ENCODE results near the gene ZNF70.

The ZNF70 gene

DNA sequence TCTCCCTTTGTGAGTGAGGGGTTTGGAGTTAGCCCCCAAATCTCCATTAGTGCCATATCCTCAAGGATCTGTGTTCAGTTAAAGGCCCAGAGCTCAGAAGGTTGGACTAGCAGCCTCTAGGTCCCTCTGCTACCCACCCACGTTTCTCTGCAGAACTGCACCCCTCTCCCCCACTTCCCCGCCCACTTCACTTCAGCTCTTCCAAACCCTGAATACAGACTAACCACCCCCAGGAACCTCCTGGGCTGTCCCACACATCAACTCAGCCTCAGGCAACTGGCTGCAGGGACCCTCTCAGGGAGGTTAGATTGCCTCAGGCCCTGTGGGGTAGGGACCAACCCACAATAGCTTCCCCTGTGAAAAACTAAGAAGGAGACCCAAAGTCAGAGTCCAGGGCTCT lies 2.5 kb upstream of the ZNF70 start:
- WGBS (ENCODE audit: insufficient coverage), result 71% methylated on average over 1 of the region's 2 CpGs
- Histone ChIP-seq H3K36me3 (ENCODE audit: control insufficient read depth in 4 of 4, insufficient read depth in 4 of 4, low read length in 3 of 4) (no peaks in the 10 kb centered on the region), H3K4me3 (ENCODE audit: control insufficient read depth in 1 of 7, extremely low read depth in 1 of 7, insufficient read depth in 4 of 7, low read depth in 2 of 7, low read length in 6 of 7) (no peak overlapping the region), H3K27me3 (replicated peaks in 2 of 5; ENCODE audit: control insufficient read depth in 4 of 5, insufficient read depth in 5 of 5, low read length in 4 of 5) (no peaks in the 10 kb centered on the region), H3K4me1 (ENCODE audit: control extremely low read depth in 1 of 4, control insufficient read depth in 4 of 4, insufficient read depth in 4 of 4, low read length in 3 of 4) (peaks cover 2 to 53% (median 41%) of the 10 kb centered on the region in 4 experiments), H3K27ac (ENCODE audit: insufficient read depth in 1 of 2, low read depth in 1 of 2, low read length in 2 of 2, poor library complexity in 1 of 2, severe bottlenecking in 2 of 2) (no peak overlapping the region), H3K9me3 (ENCODE audit: control extremely low read depth in 1 of 5, control insufficient read depth in 4 of 5, insufficient read depth in 2 of 5, low read depth in 1 of 5, low read length in 4 of 5) (no peaks in the 10 kb centered on the region)
- POLR2A ChIA-PET, result no interaction called here
- DNase-seq, result peak in 2 of 3 donors; percentile 29 to 37
- CTCF ChIA-PET, result interaction anchor here (1.2 to 7.2 kb wide), 2 partner anchors 9 to 15 kb away, joined by 6 to 36 read pairs; partner anchors contain the start of genes C22orf15 and CHCHD10

DNA sequence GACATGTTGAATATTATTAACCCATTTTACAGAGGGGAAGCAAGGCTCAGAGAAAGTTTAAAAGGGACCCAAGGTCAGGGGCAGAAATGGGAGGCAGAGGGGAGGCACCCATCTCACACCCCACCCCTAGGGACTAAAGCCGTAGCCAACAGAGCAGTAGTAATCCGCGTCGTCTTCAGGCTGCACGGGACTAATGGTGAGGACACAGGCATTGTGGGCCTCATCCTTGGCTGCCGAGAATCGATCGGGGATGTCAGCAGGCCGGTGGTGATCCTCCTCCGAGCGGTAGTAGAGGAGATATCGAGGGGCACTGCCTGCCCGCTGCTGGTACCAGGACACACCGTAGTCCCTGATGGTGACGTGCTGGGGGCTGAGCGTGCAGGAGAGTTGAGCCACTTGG lies 1.8 kb upstream of the ZNF70 start:
- no peaks in the 10 kb centered on the region for H3K27me3 ChIP-seq (replicated peaks in 2 of 5; ENCODE audit: control insufficient read depth in 4 of 5, insufficient read depth in 5 of 5, low read length in 4 of 5)
- H3K36me3 ChIP-seq (ENCODE audit: control insufficient read depth in 4 of 4, insufficient read depth in 4 of 4, low read length in 3 of 4), result no peaks in the 10 kb centered on the region
- POLR2A ChIA-PET, result no interaction called here
- no peak for DNase-seq
- peaks cover 2 to 57% (median 44%) of the 10 kb centered on the region in 4 experiments for H3K4me1 ChIP-seq (ENCODE audit: control extremely low read depth in 1 of 4, control insufficient read depth in 4 of 4, insufficient read depth in 4 of 4, low read length in 3 of 4)
- CTCF ChIA-PET, result interaction anchor here (1.2 to 7.2 kb wide), 3 partner anchors 10 to 16 kb away, joined by 3 to 36 read pairs (median 6); partner anchors contain the start of genes C22orf15 and CHCHD10
- 92% methylated on average over 16 of the region's 16 CpGs for WGBS (ENCODE audit: insufficient coverage)
- H3K9me3 ChIP-seq (ENCODE audit: control extremely low read depth in 1 of 5, control insufficient read depth in 4 of 5, insufficient read depth in 2 of 5, low read depth in 1 of 5, low read length in 4 of 5), result no peaks in the 10 kb centered on the region
- H3K27ac ChIP-seq (ENCODE audit: insufficient read depth in 1 of 2, low read depth in 1 of 2, low read length in 2 of 2, poor library complexity in 1 of 2, severe bottlenecking in 2 of 2), result no peak overlapping the region
- peak overlapping the region in 1 of 7 experiments; percentile 19 for H3K4me3 ChIP-seq (ENCODE audit: control insufficient read depth in 1 of 7, extremely low read depth in 1 of 7, insufficient read depth in 4 of 7, low read depth in 2 of 7, low read length in 6 of 7)

DNA sequence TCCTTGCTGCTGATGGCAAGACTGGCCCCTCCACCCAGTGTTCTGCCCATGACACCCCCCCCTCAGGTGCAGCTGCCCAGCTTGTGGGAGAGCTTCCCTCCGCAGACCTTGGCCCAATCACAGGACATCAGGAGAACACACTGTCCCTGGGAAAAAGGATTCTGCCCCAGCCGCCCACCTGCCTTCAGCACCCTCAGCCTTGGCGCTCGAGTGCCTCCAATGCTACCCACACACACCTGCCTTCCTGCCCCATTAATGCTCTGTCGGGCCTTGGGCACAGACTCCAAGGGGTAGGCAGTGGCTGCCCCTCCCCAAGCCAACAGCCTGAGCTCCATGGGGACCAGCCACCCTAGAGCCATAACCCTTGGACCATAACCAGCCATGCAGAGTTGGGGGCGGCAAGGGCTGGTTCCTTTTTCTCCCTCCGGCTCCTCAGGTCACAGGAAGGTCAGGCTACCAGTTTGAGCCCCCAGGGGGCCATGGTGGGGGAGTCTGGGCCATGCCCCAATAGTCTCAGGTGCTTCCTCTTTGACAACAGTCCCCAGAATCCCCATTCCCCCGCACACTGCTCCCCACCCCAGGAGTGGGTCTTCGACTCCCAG lies 1.3 kb upstream of the ZNF70 start:
- peak in 2 of 3 donors; percentile 68 to 82 for DNase-seq
- POLR2A ChIA-PET, result no interaction called here
- Histone ChIP-seq H3K4me1 (ENCODE audit: control extremely low read depth in 1 of 4, control insufficient read depth in 4 of 4, insufficient read depth in 4 of 4, low read length in 3 of 4) (peaks cover 2 to 52% (median 44%) of the 10 kb centered on the region in 4 experiments), H3K27ac (ENCODE audit: insufficient read depth in 1 of 2, low read depth in 1 of 2, low read length in 2 of 2, poor library complexity in 1 of 2, severe bottlenecking in 2 of 2) (no peak overlapping the region), H3K27me3 (replicated peaks in 2 of 5; ENCODE audit: control insufficient read depth in 4 of 5, insufficient read depth in 5 of 5, low read length in 4 of 5) (no peaks in the 10 kb centered on the region), H3K36me3 (ENCODE audit: control insufficient read depth in 4 of 4, insufficient read depth in 4 of 4, low read length in 3 of 4) (no peaks in the 10 kb centered on the region), H3K9me3 (ENCODE audit: control extremely low read depth in 1 of 5, control insufficient read depth in 4 of 5, insufficient read depth in 2 of 5, low read depth in 1 of 5, low read length in 4 of 5) (no peaks in the 10 kb centered on the region), H3K4me3 (ENCODE audit: control insufficient read depth in 1 of 7, extremely low read depth in 1 of 7, insufficient read depth in 4 of 7, low read depth in 2 of 7, low read length in 6 of 7) (peak overlapping the region in 4 of 7 experiments; percentile 19 to 91 (median 32))
- WGBS (ENCODE audit: insufficient coverage), result 55% methylated on average over 6 of the region's 9 CpGs
- CTCF ChIA-PET, result interaction anchor here (1.3 kb wide), 1 partner anchor 15 kb away, joined by 3 read pairs; no protein-coding TSS in a partner anchor

DNA sequence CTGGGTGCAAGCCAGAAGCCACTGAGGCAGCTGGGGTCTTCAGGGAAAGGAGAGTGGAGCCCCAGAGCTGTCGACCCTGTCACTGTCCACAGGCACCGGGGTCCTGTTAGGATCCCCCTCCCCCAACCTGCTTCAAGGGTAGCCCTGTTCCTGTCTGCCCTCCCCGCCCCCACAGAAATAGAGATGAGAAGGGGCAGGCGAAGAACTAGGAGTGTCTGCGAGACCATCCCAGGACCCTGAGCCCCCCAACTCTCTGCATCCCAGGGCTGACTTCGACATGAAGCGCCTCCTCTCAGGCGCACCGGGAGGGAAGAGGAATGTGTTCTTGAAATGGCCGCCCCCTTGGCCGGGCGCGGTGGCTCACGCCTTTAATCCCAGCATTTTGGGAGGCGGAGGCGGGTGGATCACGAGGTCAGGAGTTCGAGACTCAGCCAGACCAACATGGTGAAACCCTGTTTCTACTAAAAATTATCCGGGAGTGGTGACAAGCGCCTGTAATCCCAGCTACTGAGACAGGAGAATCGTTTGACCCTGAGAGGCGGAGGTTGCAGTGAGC lies 607 bp upstream of the ZNF70 start:
- Histone ChIP-seq H3K9me3 (ENCODE audit: control extremely low read depth in 1 of 5, control insufficient read depth in 4 of 5, insufficient read depth in 2 of 5, low read depth in 1 of 5, low read length in 4 of 5) (no peaks in the 10 kb centered on the region), H3K4me3 (ENCODE audit: control insufficient read depth in 1 of 7, extremely low read depth in 1 of 7, insufficient read depth in 4 of 7, low read depth in 2 of 7, low read length in 6 of 7) (peak overlapping the region; percentile 54 to 91 (median 81)), H3K36me3 (ENCODE audit: control insufficient read depth in 4 of 4, insufficient read depth in 4 of 4, low read length in 3 of 4) (no peaks in the 10 kb centered on the region), H3K27me3 (replicated peaks in 2 of 5; ENCODE audit: control insufficient read depth in 4 of 5, insufficient read depth in 5 of 5, low read length in 4 of 5) (no peaks in the 10 kb centered on the region), H3K4me1 (ENCODE audit: control extremely low read depth in 1 of 4, control insufficient read depth in 4 of 4, insufficient read depth in 4 of 4, low read length in 3 of 4) (peaks cover 3 to 48% (median 42%) of the 10 kb centered on the region in 4 experiments), H3K27ac (ENCODE audit: insufficient read depth in 1 of 2, low read depth in 1 of 2, low read length in 2 of 2, poor library complexity in 1 of 2, severe bottlenecking in 2 of 2) (peak overlapping the region in 1 of 2 experiments; percentile 86)
- POLR2A ChIA-PET, result interaction anchor here (0.9 kb wide), 1 partner anchor 35 kb away, joined by 4 read pairs; no protein-coding TSS in a partner anchor
- CTCF ChIA-PET, result interaction anchor here (1.3 kb wide), 1 partner anchor 15 kb away, joined by 3 read pairs; no protein-coding TSS in a partner anchor
- DNase-seq, result no peak
- 38% methylated on average over 13 of the region's 22 CpGs for WGBS (ENCODE audit: insufficient coverage)

DNA sequence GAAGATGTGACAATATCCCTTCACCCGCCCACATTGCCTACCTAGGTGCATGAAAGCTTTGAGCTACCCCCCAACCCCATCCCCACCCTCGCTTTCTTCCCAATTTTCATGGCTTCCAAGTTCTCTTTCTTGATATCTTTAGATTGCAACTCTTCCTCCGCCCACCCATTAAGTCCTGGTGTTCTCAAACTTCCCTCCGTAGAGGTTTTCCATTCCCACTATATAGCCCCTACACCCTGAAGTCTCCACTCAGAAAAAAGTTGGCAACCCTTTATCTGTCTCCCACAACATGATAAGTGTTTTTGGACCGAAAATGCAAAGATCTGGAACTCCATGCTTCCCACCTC lies 572 bp downstream of the ZNF70 start:
- H3K4me3 ChIP-seq (ENCODE audit: control insufficient read depth in 1 of 7, extremely low read depth in 1 of 7, insufficient read depth in 4 of 7, low read depth in 2 of 7, low read length in 6 of 7), result peak overlapping the region; percentile 54 to 91 (median 79)
- CTCF ChIA-PET, result interaction anchor here (1.2 to 2.7 kb wide), 4 partner anchors 11 to 43 kb away, joined by 3 to 10 read pairs (median 3); partner anchors contain the start of gene SMARCB1
- no peaks in the 10 kb centered on the region for H3K36me3 ChIP-seq (ENCODE audit: control insufficient read depth in 4 of 4, insufficient read depth in 4 of 4, low read length in 3 of 4)
- H3K27me3 ChIP-seq (replicated peaks in 2 of 5; ENCODE audit: control insufficient read depth in 4 of 5, insufficient read depth in 5 of 5, low read length in 4 of 5), result no peaks in the 10 kb centered on the region
- POLR2A ChIA-PET, result interaction anchor here (0.6 to 0.9 kb wide), 2 partner anchors 32 to 33 kb away, joined by 4 read pairs; no protein-coding TSS in a partner anchor
- peak overlapping the region in 1 of 2 experiments; percentile 80 for H3K27ac ChIP-seq (ENCODE audit: insufficient read depth in 1 of 2, low read depth in 1 of 2, low read length in 2 of 2, poor library complexity in 1 of 2, severe bottlenecking in 2 of 2)
- peaks cover 3 to 51% (median 48%) of the 10 kb centered on the region in 4 experiments for H3K4me1 ChIP-seq (ENCODE audit: control extremely low read depth in 1 of 4, control insufficient read depth in 4 of 4, insufficient read depth in 4 of 4, low read length in 3 of 4)
- H3K9me3 ChIP-seq (ENCODE audit: control extremely low read depth in 1 of 5, control insufficient read depth in 4 of 5, insufficient read depth in 2 of 5, low read depth in 1 of 5, low read length in 4 of 5), result no peaks in the 10 kb centered on the region
- no peak for DNase-seq
- 24% methylated on average over 5 of the region's 5 CpGs for WGBS (ENCODE audit: insufficient coverage)

DNA sequence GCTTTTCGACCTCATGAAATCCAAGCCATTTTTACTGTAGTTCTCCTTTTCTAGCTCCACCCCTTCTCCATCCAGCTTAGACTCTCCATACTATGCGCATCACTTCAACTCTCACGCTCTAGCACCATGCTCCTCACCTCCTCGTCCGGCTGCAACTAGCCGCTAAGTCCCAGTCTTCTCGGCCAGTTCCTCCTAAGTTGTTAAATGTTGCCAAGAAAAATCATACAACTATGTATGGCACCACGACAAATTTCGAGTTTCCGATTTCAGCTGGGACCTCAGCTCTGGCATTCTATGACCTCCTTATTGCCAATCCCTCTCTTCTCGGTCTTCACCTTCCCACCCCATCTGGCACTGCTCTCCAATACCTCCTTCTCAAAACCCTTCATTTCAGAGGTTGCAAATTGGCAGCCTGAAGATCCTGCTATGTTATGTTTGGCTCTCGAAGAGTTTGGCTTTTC lies 1.0 kb downstream of the ZNF70 start:
- POLR2A ChIA-PET, result interaction anchor here (0.6 kb wide), 1 partner anchor 12 kb away, joined by 4 read pairs; no protein-coding TSS in a partner anchor
- 90% methylated on average over 12 of the region's 12 CpGs for WGBS (ENCODE audit: insufficient coverage)
- H3K9me3 ChIP-seq (ENCODE audit: control extremely low read depth in 1 of 5, control insufficient read depth in 4 of 5, insufficient read depth in 2 of 5, low read depth in 1 of 5, low read length in 4 of 5), result no peaks in the 10 kb centered on the region
- H3K36me3 ChIP-seq (ENCODE audit: control insufficient read depth in 4 of 4, insufficient read depth in 4 of 4, low read length in 3 of 4), result peaks cover under 1 to 5% (median 2%) of the 10 kb centered on the region in 4 experiments
- CTCF ChIA-PET, result interaction anchor here (1.2 to 2.7 kb wide), 5 partner anchors 11 to 55 kb away, joined by 3 to 10 read pairs (median 3); partner anchors contain the start of gene SMARCB1
- H3K4me1 ChIP-seq (ENCODE audit: control extremely low read depth in 1 of 4, control insufficient read depth in 4 of 4, insufficient read depth in 4 of 4, low read length in 3 of 4), result peaks cover 3 to 51% (median 48%) of the 10 kb centered on the region in 4 experiments
- H3K4me3 ChIP-seq (ENCODE audit: control insufficient read depth in 1 of 7, extremely low read depth in 1 of 7, insufficient read depth in 4 of 7, low read depth in 2 of 7, low read length in 6 of 7), result peak overlapping the region in 5 of 7 experiments; percentile 71 to 91 (median 84)
- H3K27ac ChIP-seq (ENCODE audit: insufficient read depth in 1 of 2, low read depth in 1 of 2, low read length in 2 of 2, poor library complexity in 1 of 2, severe bottlenecking in 2 of 2), result no peak overlapping the region
- H3K27me3 ChIP-seq (replicated peaks in 2 of 5; ENCODE audit: control insufficient read depth in 4 of 5, insufficient read depth in 5 of 5, low read length in 4 of 5), result no peaks in the 10 kb centered on the region
- DNase-seq, result peak in 2 of 3 donors; percentile 33
